Glomerular endothelial cell (primary cell): Measurements from ENCODE around the gene SIRPA. TPM values are rescaled to one million over a fixed set of nuclear protein-coding genes. Genes with fewer than 3 reads are reported as not detected.

ENCODE experiments used
- DNase-seq: peaks from one replicate; pipeline ENCODE4 v3.0.0-alpha.2; 2011; ENCODE audit warnings: low read depth, low spot score; ENCODE audit errors: extremely low read depth
- total RNA-seq: library from RNA; depleted of rRNA; stranded (reverse); fragments of >200 nt; gene quantifications from 2 replicates; pipeline ENCODE4 v1.2.3, GENCODE V29; 2015

Gene SIRPA
- total RNA-seq: 34.8 and 35.6 TPM in 2 replicates

DNA sequence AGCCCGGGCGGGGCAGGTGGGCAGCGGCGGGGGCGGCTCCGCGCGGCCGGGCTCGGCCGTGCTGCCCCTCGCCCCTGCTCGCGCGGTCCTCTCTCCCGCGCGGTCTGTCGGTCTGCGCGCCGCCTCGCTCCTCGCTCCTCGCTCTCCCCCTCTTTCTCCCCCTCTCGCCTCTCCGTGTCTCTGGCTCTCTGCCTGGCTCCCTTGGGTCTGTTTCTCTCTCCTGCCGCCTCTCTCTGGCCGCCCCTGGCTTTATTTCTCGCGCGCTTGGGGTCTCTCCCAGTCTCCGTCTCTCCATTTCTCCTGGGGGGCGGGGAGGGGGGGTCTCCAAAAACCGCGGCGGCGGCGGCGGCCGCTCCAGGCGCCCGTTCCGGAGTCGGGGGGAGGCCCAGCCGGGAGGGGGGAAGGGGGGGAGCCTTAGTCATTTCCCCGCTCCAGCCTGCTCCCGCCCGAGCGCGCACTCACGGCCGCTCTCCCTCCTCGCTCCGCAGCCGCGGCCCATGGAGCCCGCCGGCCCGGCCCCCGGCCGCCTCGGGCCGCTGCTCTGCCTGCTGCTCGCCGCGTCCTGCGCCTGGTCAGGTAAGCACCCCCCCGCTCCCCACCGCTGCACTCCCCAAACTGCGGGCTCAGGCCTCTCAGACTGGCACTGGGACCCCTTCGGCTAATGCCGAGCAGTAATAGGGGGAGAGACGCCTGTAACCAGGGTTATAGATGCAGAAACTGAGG is at the start of gene SIRPA:
TSS of gene SIRPA (plus strand) at position 457 of the 723 bp plus-strand sequence. CDS start at position 498, 41 bp downstream.
- DNase-seq: no peak

DNA sequence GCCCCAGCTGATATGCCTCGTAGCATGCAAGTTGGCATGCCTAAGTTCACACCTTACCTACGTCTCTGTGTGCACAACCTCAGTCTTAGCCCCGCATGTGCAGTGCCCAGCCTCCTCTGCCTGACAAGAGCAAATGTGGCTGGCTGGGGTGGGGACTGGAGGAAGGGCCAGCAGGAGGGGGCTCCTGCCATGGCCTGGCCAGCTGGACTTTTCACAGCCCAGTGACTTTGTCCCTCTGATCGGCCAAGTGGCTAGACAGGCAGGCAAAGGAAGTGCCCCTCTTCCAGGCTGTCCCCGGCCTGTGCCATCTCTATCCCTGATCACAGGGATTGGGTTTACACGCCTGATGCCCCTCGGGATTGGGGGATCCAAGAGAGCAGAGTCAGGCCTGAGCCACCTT is 49.5 kb upstream of the SIRPA start:
- no peak for DNase-seq

DNA sequence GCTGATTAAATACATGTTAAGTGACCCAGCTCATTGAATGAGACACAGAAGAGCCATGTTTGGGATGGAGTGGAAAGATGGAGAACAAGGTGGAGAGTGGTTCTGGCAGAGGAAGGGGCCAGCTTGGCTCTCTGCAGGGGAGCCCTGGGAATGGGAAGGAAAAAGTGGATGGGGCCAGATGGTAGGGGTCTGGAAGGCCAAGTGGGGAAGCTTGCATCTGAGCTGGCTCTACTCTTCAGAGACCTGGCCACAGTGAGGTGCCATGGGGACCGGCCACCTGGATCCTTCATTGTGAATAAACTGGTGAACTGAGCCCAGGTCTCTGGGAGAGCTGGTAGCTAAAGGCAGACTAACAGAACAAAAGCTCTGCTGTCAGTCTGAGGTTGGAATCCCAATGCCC is 48.9 kb upstream of the SIRPA start:
- no peak for DNase-seq

GRCh38 chr20:1846876-1847275 is 48.3 kb upstream of the SIRPA start:
- no peak for DNase-seq

DNA sequence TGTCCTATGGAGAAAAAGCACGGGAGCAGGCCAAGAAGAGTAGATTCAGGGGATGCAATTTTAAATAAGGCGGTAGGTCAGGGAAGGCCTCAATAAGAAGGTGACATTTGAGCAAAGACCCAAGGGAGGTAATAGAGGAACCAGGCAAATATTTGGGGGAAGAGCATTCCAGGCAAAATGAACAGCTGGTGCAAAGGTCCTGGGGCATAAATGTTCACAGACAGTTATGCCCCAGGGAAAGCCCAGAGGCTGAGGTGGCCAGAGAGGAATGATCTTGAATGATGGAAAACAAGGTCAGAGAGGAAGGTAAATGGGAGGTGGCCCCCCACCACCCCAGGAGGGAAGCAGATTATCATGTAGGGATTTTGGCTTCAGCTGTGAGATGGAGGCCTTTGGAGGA is 47.4 kb upstream of the SIRPA start:
- no peak for DNase-seq

DNA sequence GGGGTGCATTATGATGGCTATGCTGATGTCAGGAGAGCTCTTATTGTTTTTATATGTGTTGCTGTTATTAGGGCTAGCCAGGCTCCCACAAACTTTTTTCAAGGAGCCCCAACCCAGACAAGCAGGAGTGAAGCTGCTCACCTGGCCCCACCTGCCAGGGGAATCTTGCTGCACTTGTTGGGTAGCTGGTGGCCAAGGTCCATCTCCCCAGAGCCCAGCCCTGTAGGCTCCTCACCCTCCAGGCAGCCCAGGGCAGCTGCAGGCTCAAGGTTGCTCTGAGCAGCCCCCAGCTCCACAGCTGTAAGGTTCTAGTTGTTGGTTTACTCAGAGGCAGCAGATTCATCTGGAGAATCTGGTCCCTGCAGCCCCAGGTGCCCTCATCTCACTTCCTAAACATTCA is 46.8 kb upstream of the SIRPA start:
- no peak for DNase-seq

- no peak for DNase-seq
Measured at GRCh38 chr20:1851396-1851795, 43.8 kb upstream of the SIRPA start.

DNA sequence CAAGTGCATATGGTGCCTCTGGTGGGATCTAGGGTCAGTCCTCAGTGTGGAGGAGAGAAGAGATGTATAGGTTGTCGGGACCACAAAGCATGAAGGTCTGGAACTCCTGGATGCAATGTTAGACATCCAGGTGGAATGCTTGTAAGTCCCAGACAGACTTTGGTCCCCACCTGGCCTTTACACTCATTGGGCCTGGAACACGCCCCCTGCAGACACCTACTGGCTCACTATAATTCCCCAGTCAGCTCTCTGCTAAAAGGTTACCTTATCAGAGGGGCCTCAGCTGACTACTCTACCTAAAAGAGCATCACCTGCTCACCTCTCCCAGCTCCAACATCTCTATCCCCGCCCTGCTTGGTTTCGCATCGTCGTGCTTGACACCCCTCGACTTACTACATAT is 41.7 kb upstream of the SIRPA start:
- DNase-seq: no peak

- DNase-seq: no peak
Measured at GRCh38 chr20:1854246-1854645, 41.0 kb upstream of the SIRPA start.

DNA sequence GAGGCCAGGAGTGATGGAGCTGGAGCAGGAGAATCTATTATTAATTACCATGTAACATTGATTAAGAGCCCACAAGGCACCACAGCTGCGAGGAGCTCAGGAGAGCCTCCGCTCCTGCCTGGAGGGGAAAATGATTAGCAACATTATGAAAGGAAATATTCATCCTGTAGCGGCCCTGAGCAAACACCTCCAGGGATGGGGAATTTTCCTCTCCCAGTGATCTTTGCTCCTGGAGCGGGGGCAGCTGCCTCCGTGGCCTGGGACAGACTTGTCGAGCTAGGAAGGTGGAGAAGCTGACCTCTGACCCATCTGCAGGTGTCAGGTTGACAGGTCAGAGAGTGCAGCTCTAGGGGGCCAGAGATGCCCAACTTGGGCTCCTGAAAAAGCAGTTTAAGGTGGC is 40.1 kb upstream of the SIRPA start:
- DNase-seq: no peak

- no peak for DNase-seq
Measured at GRCh38 chr20:1855690-1856089, 39.5 kb upstream of the SIRPA start.

- DNase-seq: no peak
Measured at GRCh38 chr20:1856424-1856823, 38.8 kb upstream of the SIRPA start.

DNA sequence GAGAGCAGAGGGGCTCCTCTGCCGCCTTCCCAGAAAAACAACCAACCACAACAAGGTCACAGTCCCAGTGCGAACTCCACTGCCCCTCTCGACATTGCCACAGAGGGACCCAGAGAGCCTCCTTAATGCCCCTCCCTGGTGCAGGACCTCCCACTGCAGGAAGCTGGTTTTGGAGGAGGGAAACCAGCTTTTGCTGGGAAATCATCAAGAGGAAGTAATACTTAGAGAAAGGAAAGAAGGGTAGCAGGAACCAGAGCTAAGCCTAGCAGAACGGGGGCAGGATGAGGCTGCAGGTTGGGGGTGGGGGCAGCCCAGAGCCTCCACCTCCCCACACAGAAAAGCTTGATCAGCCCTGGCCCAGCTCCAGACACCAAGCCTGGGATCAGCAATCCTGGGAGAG is 37.7 kb upstream of the SIRPA start:
- no peak for DNase-seq

DNA sequence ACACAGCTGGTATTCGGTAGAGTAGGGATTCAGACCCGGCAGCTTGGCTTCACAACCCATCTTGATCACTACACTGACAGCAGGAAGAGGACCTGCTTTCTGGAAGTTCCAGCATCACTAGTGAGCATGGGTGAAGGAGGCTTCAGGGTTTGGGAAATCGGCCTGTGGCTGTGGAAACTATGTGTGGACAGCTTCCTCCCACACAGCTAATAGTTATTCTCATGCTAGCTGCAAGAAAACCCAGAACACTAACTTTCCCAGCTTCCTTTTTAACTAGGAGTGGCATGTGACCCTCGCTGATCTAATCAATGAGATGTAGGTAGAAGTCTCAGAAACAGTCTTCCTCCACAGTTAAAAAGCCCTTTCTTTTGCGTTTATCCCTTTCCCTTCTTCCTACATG is 36.3 kb upstream of the SIRPA start:
- DNase-seq: no peak

DNA sequence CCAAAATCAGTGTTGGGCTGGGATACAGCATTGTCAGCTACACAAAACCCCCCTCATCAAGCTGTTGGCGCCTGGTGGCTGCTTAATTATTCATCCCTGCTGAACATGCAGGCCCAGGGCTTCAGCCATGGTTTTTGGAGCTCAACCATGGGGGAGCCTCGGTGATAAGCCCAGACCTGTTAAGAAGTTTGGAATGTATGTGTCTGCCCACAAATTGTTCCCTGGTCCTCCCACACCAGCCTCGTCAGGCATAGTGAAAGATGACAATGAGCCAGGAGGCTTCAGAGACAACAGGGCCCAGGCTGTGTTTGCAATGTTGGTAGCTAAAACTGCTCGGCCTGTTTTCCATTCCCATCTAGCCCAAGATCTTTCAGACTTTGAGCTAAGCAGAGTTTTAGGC is 34.8 kb upstream of the SIRPA start:
- DNase-seq: no peak

DNA sequence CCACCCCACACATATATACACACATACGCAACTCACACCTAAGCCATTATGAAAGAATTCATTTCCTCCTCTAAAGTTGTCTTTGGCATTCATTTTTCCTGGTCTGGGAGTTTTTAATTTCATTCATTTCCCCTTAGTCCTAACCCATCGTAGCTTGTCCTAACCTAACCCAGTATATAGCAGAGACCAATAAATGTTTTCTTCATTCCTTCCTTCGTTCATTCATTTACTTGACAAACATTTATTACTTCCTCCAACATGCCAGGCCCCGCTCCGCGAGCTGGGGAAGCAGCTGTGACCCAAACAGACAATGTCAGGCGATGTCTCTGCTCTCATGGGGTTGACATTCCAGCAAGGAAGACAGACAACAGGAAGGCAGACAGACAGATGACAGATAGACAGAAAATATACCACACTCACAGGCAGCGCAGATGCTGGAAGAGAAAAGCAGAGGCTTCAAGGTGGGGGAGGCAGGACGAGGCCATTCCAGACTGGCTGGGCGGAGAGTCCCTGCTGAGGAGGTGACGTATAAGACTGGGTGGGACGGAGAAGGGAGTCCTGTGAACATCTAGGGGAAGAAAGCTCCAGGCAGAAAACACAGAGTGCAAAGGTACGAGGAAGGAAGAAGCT is 33.7 kb upstream of the SIRPA start:
- no peak for DNase-seq

GRCh38 chr20:1861996-1862662 is 33.1 kb upstream of the SIRPA start:
- DNase-seq: no peak

DNA sequence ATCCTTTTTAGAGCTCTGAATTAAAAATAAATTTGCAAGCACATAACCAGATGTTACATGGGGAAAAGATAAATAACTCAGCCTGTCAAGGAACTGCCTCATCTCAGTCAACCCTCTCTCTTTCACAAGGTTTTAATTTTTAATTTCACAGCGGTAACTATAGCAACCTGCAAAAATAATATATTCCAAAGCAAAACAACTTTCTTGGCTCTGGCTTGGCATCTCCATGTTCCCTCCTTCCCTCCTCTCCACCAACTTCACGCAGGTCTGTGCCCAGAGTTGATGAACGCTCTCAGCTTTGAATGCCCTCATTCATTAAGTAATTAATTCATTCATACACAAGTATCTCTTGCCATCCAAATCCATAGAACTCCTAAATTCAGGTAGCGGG is 32.5 kb upstream of the SIRPA start:
- no peak for DNase-seq

DNA sequence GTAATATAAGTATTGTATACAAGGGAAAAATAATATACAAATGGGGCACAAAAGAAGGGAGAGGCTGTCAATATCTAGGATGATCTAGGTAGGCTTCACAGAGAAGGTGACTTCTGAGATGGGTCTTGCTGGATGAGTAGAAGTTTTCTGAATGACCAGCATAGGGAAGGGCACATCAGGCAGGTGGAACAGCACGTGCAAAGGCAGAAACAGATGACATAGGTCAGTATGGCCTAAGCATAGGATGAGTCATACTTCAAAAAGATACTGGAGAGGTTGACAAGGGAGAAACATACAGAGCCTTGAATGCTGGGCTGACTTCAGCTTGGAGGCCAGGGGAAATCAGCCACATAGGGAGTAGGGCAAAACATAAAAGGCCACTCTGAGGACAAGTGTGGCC is 31.9 kb upstream of the SIRPA start:
- no peak for DNase-seq

- DNase-seq: no peak
Measured at GRCh38 chr20:1866834-1867233, 28.4 kb upstream of the SIRPA start.

GRCh38 chr20:1867495-1868260 is 27.5 kb upstream of the SIRPA start:
- DNase-seq: no peak
